SU-DHL-6 (cell line): Measurements from ENCODE around the gene NEK6.

Experiments
- H2AFZ ChIP-seq: fragments of 200-600 bp; sonication (generic); 2 replicates; pipeline ENCODE4 v1.6.1; 2014; ENCODE audit warnings: low read depth, mild to moderate bottlenecking, moderate library complexity, mixed read lengths, antibody characterized with exemption, low read length; ENCODE audit not compliant: severe bottlenecking
- H3F3A ChIP-seq: fragments of 200-600 bp; shearing (Covaris generic); 2 replicates; pipeline ENCODE4 v1.6.0; 2016; ENCODE audit warnings: antibody characterized with exemption, mild to moderate bottlenecking; ENCODE audit not compliant: insufficient read depth
- H3K27ac ChIP-seq: fragments of 200-600 bp; sonication (generic); 2 replicates; pipeline ENCODE4 v1.5.1; 2016; ENCODE audit warnings: low read depth, mild to moderate bottlenecking, low read length, moderate library complexity, mixed read lengths
- H3K27me3 ChIP-seq: fragments of 200-600 bp; sonication (generic), shearing (Covaris generic); 2 replicates; pipeline ENCODE4 v1.6.0; 2014; ENCODE audit warnings: mild to moderate bottlenecking, low read length
- H3K36me3 ChIP-seq: fragments of 200-600 bp; sonication (generic); 2 replicates; pipeline ENCODE4 v1.6.1; 2014; ENCODE audit warnings: mild to moderate bottlenecking, low read length, mixed read lengths
- H3K4me2 ChIP-seq: fragments of 300-600, 200-600 bp; shearing (Covaris generic), sonication (generic); 2 replicates; pipeline ENCODE4 v1.6.0; 2014; ENCODE audit warnings: low read length, low read depth, mild to moderate bottlenecking; ENCODE audit not compliant: poor library complexity, severe bottlenecking
- H3K4me3 ChIP-seq: fragments of 200-600 bp; sonication (generic); 2 replicates; pipeline ENCODE4 v1.5.1; 2014; ENCODE audit warnings: antibody characterized with exemption, low read length, mild to moderate bottlenecking, mixed read lengths; ENCODE audit not compliant: insufficient read depth, poor library complexity, severe bottlenecking
- H3K79me2 ChIP-seq: fragments of 200-600 bp; sonication (generic); 2 replicates; pipeline ENCODE4 v1.6.1; 2014; ENCODE audit warnings: mild to moderate bottlenecking, low read length, moderate library complexity; ENCODE audit not compliant: insufficient read depth
- H3K9ac ChIP-seq: fragments of 200-600 bp; sonication (generic); 2 replicates; pipeline ENCODE4 v1.7.0; 2014; ENCODE audit warnings: mild to moderate bottlenecking, low read length
- H3K9me2 ChIP-seq: fragments of 200-600 bp; sonication (generic); replicated peaks from 2 replicates; pipeline ENCODE4 v1.6.1; 2014; ENCODE audit warnings: low read length; ENCODE audit not compliant: insufficient read depth
- H3K9me3 ChIP-seq: fragments of 200-600 bp; sonication (generic); 2 replicates; pipeline ENCODE4 v1.6.1; 2014; ENCODE audit warnings: low read length, mixed read lengths; ENCODE audit not compliant: insufficient read depth
- H4K20me1 ChIP-seq: fragments of 200-600 bp; sonication (generic); 2 replicates; pipeline ENCODE4 v1.6.1; 2014; ENCODE audit warnings: low read depth, mild to moderate bottlenecking, antibody characterized with exemption, low read length, moderate library complexity, mixed read lengths
- CTCF ChIP-seq: fragments of 200-600 bp; sonication (generic); IDR thresholded peaks from one replicate; pipeline ENCODE4 v1.5.1; 2017; ENCODE audit warnings: antibody characterized with exemption, mild to moderate bottlenecking, low read length, moderate library complexity; ENCODE audit not compliant: insufficient read depth, poor library complexity, severe bottlenecking
- EZH2phosphoT487 ChIP-seq: fragments of 200-600 bp; sonication (generic), shearing (Covaris generic); conservative IDR thresholded peaks from 2 replicates; pipeline ENCODE4 v1.6.1; 2018; ENCODE audit warnings: mild to moderate bottlenecking, antibody characterized with exemption, low read length, moderate library complexity, mixed read lengths

NEK6 gene

GRCh38 chr9:124342776-124343485 is 85.2 kb downstream of the NEK6 start:
- Histone ChIP-seq H3K27me3 (no peaks in the 10 kb centered on the region), H3K27ac (no peak overlapping the region), H3K9me2 (no peaks in the 10 kb centered on the region), H3K9me3 (no peaks in the 10 kb centered on the region), H3K4me2 (no peak overlapping the region), H3K4me3 (no peak overlapping the region), H3K79me2 (no peaks in the 10 kb centered on the region), H4K20me1 (no peaks in the 10 kb centered on the region), H3K9ac (no peak overlapping the region), H2AFZ (no peak overlapping the region), H3K36me3 (peaks cover 5% of the 10 kb centered on the region; the same call in 1 of the 2 replicates), H3F3A (no peaks in the 10 kb centered on the region)
- TF ChIP-seq CTCF, result no peak
- TF ChIP-seq EZH2phosphoT487, result no peak

- Histone ChIP-seq H3K27ac (no peak overlapping the region), H2AFZ (no peak overlapping the region), H3K9ac (no peak overlapping the region), H3K27me3 (no peaks in the 10 kb centered on the region), H3F3A (0 out of 2 replicates have a peak, but pooled peaks cover under 1% of the 10 kb centered on the region), H4K20me1 (no peaks in the 10 kb centered on the region), H3K9me3 (no peaks in the 10 kb centered on the region), H3K4me3 (no peak overlapping the region), H3K9me2 (no peaks in the 10 kb centered on the region), H3K4me2 (no peak overlapping the region), H3K79me2 (no peaks in the 10 kb centered on the region), H3K36me3 (peaks cover 11% of the 10 kb centered on the region; the same call in 1 of the 2 replicates)
- TF ChIP-seq CTCF (no peak), EZH2phosphoT487 (no peak)
Observed at GRCh38 chr9:124343533-124344290, 86.0 kb downstream of the NEK6 start.

GRCh38 chr9:124344291-124345050 is 86.7 kb downstream of the NEK6 start:
- H3K79me2 ChIP-seq, result no peaks in the 10 kb centered on the region
- no peak for TF ChIP-seq CTCF
- no peak for TF ChIP-seq EZH2phosphoT487
- peaks cover 16% of the 10 kb centered on the region; the same call in 1 of the 2 replicates for H3K36me3 ChIP-seq
- H3K9ac ChIP-seq, result no peak overlapping the region
- no peaks in the 10 kb centered on the region for H4K20me1 ChIP-seq
- H3K9me3 ChIP-seq, result no peaks in the 10 kb centered on the region
- no peak overlapping the region for H3K27ac ChIP-seq
- H3K9me2 ChIP-seq, result no peaks in the 10 kb centered on the region
- no peaks in the 10 kb centered on the region for H3K27me3 ChIP-seq
- H3K4me2 ChIP-seq, result no peak overlapping the region
- no peak overlapping the region for H3K4me3 ChIP-seq
- H2AFZ ChIP-seq, result no peak overlapping the region
- 0 out of 2 replicates have a peak, but pooled peaks cover 7% of the 10 kb centered on the region for H3F3A ChIP-seq
